ENCODE data around the gene IFIT5. TPM values are rescaled to one million over a fixed set of nuclear protein-coding genes. Genes with fewer than 3 reads are reported as not detected.
A peak's percentile ranks its signal among the peaks of the same experiment; 100 is the strongest.

Gene IFIT5
- total and polyA plus RNA-seq, 2 donors from 2014 or later: 11.0 to 23.3 TPM

DNA sequence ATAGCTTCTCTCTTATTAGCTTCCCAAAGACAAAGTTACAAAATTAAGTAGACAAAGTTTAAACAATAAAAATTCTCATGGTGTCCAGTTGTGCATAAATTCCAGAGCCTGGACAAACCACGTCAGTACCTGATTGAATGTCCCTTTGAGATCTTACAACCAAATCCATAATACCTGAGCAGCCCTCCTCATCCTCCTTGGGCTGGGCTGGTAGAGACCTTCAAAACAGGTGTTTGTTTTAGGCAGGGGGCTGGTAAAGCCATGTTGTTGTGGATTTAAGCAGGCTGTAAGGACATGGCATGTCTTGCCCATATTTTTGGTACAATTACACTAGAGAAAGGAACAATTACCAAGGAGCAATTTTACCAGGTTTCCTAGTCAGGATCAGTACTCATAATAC is 2.1 kb downstream of the IFIT5 start:
- Histone ChIP-seq H3K27ac (ENCODE audit: low read depth in 2 of 2, low read length in 2 of 2) (no peak overlapping the region), H3K9ac (ENCODE audit: low read length in 3 of 3) (no peak overlapping the region), H3K36me3 (ENCODE audit: control insufficient read depth in 2 of 3, insufficient read depth in 3 of 3, low read length in 3 of 3) (peaks cover 0 to 12% (median 10%) of the 10 kb centered on the region in 3 donors), H3K4me1 (ENCODE audit: control insufficient read depth in 2 of 3, insufficient read depth in 2 of 3, low read depth in 1 of 3, low read length in 3 of 3) (peaks cover 0 to 9% (median 6%) of the 10 kb centered on the region in 3 donors), H3K9me3 (ENCODE audit: control insufficient read depth in 2 of 3, insufficient read depth in 1 of 3, low read length in 3 of 3) (no peaks in the 10 kb centered on the region), H3K4me3 (ENCODE audit: low read length in 3 of 3) (peak overlapping the region in 2 of 3 donors; percentile 0 to 29), H3K27me3 (ENCODE audit: control insufficient read depth, insufficient read depth, low read length) (no peaks in the 10 kb centered on the region)
- DNase-seq (no peak), FAIRE-seq (no peak)
- intact Hi-C loops (cut with DNase I): no loop called here
- TF ChIP-seq, protein P1, sequence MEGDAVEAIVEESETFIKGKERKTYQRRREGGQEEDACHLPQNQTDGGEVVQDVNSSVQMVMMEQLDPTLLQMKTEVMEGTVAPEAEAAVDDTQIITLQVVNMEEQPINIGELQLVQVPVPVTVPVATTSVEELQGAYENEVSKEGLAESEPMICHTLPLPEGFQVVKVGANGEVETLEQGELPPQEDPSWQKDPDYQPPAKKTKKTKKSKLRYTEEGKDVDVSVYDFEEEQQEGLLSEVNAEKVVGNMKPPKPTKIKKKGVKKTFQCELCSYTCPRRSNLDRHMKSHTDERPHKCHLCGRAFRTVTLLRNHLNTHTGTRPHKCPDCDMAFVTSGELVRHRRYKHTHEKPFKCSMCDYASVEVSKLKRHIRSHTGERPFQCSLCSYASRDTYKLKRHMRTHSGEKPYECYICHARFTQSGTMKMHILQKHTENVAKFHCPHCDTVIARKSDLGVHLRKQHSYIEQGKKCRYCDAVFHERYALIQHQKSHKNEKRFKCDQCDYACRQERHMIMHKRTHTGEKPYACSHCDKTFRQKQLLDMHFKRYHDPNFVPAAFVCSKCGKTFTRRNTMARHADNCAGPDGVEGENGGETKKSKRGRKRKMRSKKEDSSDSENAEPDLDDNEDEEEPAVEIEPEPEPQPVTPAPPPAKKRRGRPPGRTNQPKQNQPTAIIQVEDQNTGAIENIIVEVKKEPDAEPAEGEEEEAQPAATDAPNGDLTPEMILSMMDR (IDR thresholded peaks at IDR 0.05; ENCODE audit: borderline replicate concordance, extremely low read depth, insufficient read depth): no peak

DNA sequence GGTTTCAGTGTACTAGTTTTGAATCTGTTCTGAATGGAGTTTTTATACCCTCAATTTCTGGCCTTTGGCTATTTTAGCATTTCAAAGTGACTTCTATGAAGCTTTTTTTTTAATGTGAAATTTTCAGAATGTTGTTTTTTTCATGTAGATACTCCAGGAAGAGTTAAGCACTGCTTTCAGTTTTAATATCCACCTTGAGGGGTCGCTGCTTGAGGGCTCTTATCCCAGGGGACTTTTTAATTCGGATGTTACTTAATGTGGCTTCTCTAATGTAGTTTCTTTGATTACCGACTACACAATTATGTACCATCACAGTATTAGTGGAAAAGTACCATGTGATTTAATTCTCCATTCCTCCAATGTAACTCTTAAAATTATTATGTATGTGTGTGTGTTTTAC is 5.2 kb downstream of the IFIT5 start:
- Histone ChIP-seq H3K27ac (ENCODE audit: low read depth in 2 of 2, low read length in 2 of 2) (no peak overlapping the region), H3K4me1 (ENCODE audit: control insufficient read depth in 2 of 3, insufficient read depth in 2 of 3, low read depth in 1 of 3, low read length in 3 of 3) (peaks cover 0 to 9% (median 9%) of the 10 kb centered on the region in 3 donors), H3K9ac (ENCODE audit: low read length in 3 of 3) (no peak overlapping the region), H3K9me3 (ENCODE audit: control insufficient read depth in 2 of 3, insufficient read depth in 1 of 3, low read length in 3 of 3) (no peaks in the 10 kb centered on the region), H3K4me3 (ENCODE audit: low read length in 3 of 3) (no peak overlapping the region), H3K36me3 (ENCODE audit: control insufficient read depth in 2 of 3, insufficient read depth in 3 of 3, low read length in 3 of 3) (peaks cover 0 to 14% (median 12%) of the 10 kb centered on the region in 3 donors), H3K27me3 (ENCODE audit: control insufficient read depth, insufficient read depth, low read length) (no peaks in the 10 kb centered on the region)
- TF ChIP-seq, protein P1 (IDR thresholded peaks at IDR 0.05; ENCODE audit: borderline replicate concordance, extremely low read depth, insufficient read depth): peak; percentile 32
- intact Hi-C loops (cut with DNase I): no loop called here
- FAIRE-seq (peak; percentile 82), DNase-seq (peak in 1 of 5 donors; percentile 22)

DNA sequence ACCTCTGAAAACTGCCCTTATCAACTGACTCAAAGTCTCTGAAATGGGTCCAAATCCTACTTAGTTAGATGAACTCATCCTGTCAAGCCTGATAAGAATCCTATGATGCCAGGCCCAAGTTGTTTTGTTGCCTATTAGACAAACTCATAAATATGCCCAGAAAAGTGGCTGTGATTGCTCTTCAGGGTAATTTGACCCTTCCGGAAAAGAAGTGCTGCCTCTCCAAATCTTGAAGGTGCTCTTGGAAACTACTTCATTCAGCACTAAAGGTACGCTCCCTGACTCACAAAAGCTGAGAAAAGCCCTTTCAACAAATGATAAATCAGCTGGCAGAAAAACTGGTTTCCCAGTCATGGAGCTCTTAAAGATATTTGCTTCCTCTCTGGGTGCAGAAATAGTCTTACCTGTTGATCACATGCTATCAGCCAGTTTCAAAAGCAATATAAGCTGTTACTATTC is 6.7 kb downstream of the IFIT5 start:
- Histone ChIP-seq H3K27ac (ENCODE audit: low read depth in 2 of 2, low read length in 2 of 2) (no peak overlapping the region), H3K27me3 (ENCODE audit: control insufficient read depth, insufficient read depth, low read length) (no peaks in the 10 kb centered on the region), H3K4me1 (ENCODE audit: control insufficient read depth in 2 of 3, insufficient read depth in 2 of 3, low read depth in 1 of 3, low read length in 3 of 3) (peaks cover 0 to 19% (median 6%) of the 10 kb centered on the region in 3 donors), H3K9me3 (ENCODE audit: control insufficient read depth in 2 of 3, insufficient read depth in 1 of 3, low read length in 3 of 3) (no peaks in the 10 kb centered on the region), H3K4me3 (ENCODE audit: low read length in 3 of 3) (no peak overlapping the region), H3K9ac (ENCODE audit: low read length in 3 of 3) (no peak overlapping the region), H3K36me3 (ENCODE audit: control insufficient read depth in 2 of 3, insufficient read depth in 3 of 3, low read length in 3 of 3) (peaks cover 0 to 14% (median 12%) of the 10 kb centered on the region in 3 donors)
- TF ChIP-seq, protein P1 (IDR thresholded peaks at IDR 0.05; ENCODE audit: borderline replicate concordance, extremely low read depth, insufficient read depth): no peak
- intact Hi-C loops (cut with DNase I): no loop called here
- FAIRE-seq: no peak
- no peak for DNase-seq
